Measurements from ENCODE around the gene XAGE3.

DNA sequence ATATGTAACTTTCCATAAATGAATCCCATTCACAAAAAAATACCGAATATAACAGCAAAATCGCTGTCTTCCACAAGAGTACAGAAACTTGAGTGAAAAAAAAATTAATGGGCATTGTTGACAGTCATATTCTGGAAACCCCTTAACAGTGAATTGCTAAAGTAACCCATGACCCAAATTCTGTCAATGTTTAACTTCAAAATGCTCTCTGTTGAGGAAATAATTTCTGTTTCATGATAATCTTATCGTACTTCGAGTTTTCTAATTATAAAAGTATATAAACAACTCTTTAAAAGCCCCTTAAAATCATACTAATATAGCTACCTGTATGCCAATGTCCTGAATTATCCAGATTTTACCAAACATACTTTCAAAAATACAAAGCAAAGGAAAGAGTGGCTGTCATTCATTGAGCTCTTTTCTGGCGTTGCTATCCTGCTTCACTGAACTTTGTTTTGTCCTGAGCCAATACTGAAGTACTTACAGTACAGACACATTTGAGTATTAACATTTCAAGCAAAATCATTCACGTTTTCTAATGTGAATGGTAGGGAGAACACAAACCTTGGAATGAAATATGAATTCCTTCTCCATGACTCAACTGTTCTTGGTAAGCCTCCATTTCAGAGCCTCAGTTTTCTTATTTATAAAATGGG is 2.4 kb downstream of the XAGE3 start:
- TF ChIP-seq, protein P1, sequence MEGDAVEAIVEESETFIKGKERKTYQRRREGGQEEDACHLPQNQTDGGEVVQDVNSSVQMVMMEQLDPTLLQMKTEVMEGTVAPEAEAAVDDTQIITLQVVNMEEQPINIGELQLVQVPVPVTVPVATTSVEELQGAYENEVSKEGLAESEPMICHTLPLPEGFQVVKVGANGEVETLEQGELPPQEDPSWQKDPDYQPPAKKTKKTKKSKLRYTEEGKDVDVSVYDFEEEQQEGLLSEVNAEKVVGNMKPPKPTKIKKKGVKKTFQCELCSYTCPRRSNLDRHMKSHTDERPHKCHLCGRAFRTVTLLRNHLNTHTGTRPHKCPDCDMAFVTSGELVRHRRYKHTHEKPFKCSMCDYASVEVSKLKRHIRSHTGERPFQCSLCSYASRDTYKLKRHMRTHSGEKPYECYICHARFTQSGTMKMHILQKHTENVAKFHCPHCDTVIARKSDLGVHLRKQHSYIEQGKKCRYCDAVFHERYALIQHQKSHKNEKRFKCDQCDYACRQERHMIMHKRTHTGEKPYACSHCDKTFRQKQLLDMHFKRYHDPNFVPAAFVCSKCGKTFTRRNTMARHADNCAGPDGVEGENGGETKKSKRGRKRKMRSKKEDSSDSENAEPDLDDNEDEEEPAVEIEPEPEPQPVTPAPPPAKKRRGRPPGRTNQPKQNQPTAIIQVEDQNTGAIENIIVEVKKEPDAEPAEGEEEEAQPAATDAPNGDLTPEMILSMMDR (IDR thresholded peaks at IDR 0.05; ENCODE audit: insufficient read depth, low read length, poor library complexity, severe bottlenecking), result no peak
- no peak for TF ChIP-seq EZH2phosphoT487 (conservative IDR thresholded peaks at IDR 0.05; ENCODE audit: low read length)

Data from SU-DHL-6 (cell line).